ENCODE measurements around the gene ENTPD1.

The ENTPD1 gene

GRCh38 chr10:95784279-95784913, 28.4 kb downstream of the ENTPD1 start:
- Mint-ChIP-seq H3K4me3 (no peak overlapping the region), H3K27me3 (peaks cover 8% of the 10 kb centered on the region), H3K9me3 (ENCODE audit: low read depth) (no peaks in the 10 kb centered on the region), H3K36me3 (no peaks in the 10 kb centered on the region), H3K27ac (no peak overlapping the region), H3K4me1 (ENCODE audit: low read depth) (no peaks in the 10 kb centered on the region)

GRCh38 chr10:95785317-95785716, 29.4 kb downstream of the ENTPD1 start:
- Mint-ChIP-seq H3K27ac (no peak overlapping the region), H3K27me3 (peaks cover 8% of the 10 kb centered on the region), H3K4me3 (no peak overlapping the region), H3K4me1 (ENCODE audit: low read depth) (no peaks in the 10 kb centered on the region), H3K9me3 (ENCODE audit: low read depth) (no peaks in the 10 kb centered on the region), H3K36me3 (no peaks in the 10 kb centered on the region)

GRCh38 chr10:95785942-95786669, 30.1 kb downstream of the ENTPD1 start:
- no peaks in the 10 kb centered on the region for H3K4me1 Mint-ChIP-seq (ENCODE audit: low read depth)
- H3K36me3 Mint-ChIP-seq, result no peaks in the 10 kb centered on the region
- no peaks in the 10 kb centered on the region for H3K9me3 Mint-ChIP-seq (ENCODE audit: low read depth)
- no peak overlapping the region for H3K4me3 Mint-ChIP-seq
- H3K27me3 Mint-ChIP-seq, result peaks cover 3% of the 10 kb centered on the region
- no peak overlapping the region for H3K27ac Mint-ChIP-seq

- H3K4me1 Mint-ChIP-seq (ENCODE audit: low read depth), result no peaks in the 10 kb centered on the region
- H3K36me3 Mint-ChIP-seq, result no peaks in the 10 kb centered on the region
- H3K27me3 Mint-ChIP-seq, result peaks cover 3% of the 10 kb centered on the region
- no peak overlapping the region for H3K27ac Mint-ChIP-seq
- H3K4me3 Mint-ChIP-seq, result no peak overlapping the region
- no peaks in the 10 kb centered on the region for H3K9me3 Mint-ChIP-seq (ENCODE audit: low read depth)
These were observed 31.5 kb downstream of the ENTPD1 start for GRCh38 chr10:95787447-95787846.

- Mint-ChIP-seq H3K4me1 (ENCODE audit: low read depth) (no peaks in the 10 kb centered on the region), H3K9me3 (ENCODE audit: low read depth) (no peaks in the 10 kb centered on the region), H3K4me3 (no peak overlapping the region), H3K27ac (no peak overlapping the region), H3K27me3 (peaks cover 3% of the 10 kb centered on the region), H3K36me3 (no peaks in the 10 kb centered on the region)
These were observed 32.9 kb downstream of the ENTPD1 start for GRCh38 chr10:95788830-95789229.

GRCh38 chr10:95789902-95790301, 33.9 kb downstream of the ENTPD1 start:
- Mint-ChIP-seq H3K27me3 (peaks cover 3% of the 10 kb centered on the region), H3K36me3 (no peaks in the 10 kb centered on the region), H3K27ac (no peak overlapping the region), H3K9me3 (ENCODE audit: low read depth) (no peaks in the 10 kb centered on the region), H3K4me3 (no peak overlapping the region), H3K4me1 (ENCODE audit: low read depth) (no peaks in the 10 kb centered on the region)

- Mint-ChIP-seq H3K9me3 (ENCODE audit: low read depth) (no peaks in the 10 kb centered on the region), H3K27ac (no peak overlapping the region), H3K4me3 (no peak overlapping the region), H3K4me1 (ENCODE audit: low read depth) (no peaks in the 10 kb centered on the region), H3K27me3 (peaks cover 3% of the 10 kb centered on the region), H3K36me3 (no peaks in the 10 kb centered on the region)
These were observed 35.0 kb downstream of the ENTPD1 start for GRCh38 chr10:95790982-95791381.

- Mint-ChIP-seq H3K4me1 (ENCODE audit: low read depth) (no peaks in the 10 kb centered on the region), H3K4me3 (no peak overlapping the region), H3K27ac (no peak overlapping the region), H3K9me3 (ENCODE audit: low read depth) (no peaks in the 10 kb centered on the region), H3K27me3 (peaks cover 3% of the 10 kb centered on the region), H3K36me3 (no peaks in the 10 kb centered on the region)
These were observed 35.5 kb downstream of the ENTPD1 start for GRCh38 chr10:95791425-95791979.

- Mint-ChIP-seq H3K27me3 (peaks cover 3% of the 10 kb centered on the region), H3K36me3 (no peaks in the 10 kb centered on the region), H3K4me3 (no peak overlapping the region), H3K27ac (no peak overlapping the region), H3K4me1 (ENCODE audit: low read depth) (no peaks in the 10 kb centered on the region), H3K9me3 (ENCODE audit: low read depth) (no peaks in the 10 kb centered on the region)
These were observed 36.3 kb downstream of the ENTPD1 start for GRCh38 chr10:95792211-95792780.

- no peak overlapping the region for H3K27ac Mint-ChIP-seq
- no peaks in the 10 kb centered on the region for H3K9me3 Mint-ChIP-seq (ENCODE audit: low read depth)
- H3K36me3 Mint-ChIP-seq, result no peaks in the 10 kb centered on the region
- H3K4me3 Mint-ChIP-seq, result no peak overlapping the region
- H3K27me3 Mint-ChIP-seq, result peaks cover 3% of the 10 kb centered on the region
- H3K4me1 Mint-ChIP-seq (ENCODE audit: low read depth), result no peaks in the 10 kb centered on the region
These were observed 36.9 kb downstream of the ENTPD1 start for GRCh38 chr10:95792874-95793285.

- H3K36me3 Mint-ChIP-seq, result no peaks in the 10 kb centered on the region
- H3K27ac Mint-ChIP-seq, result no peak overlapping the region
- H3K4me1 Mint-ChIP-seq (ENCODE audit: low read depth), result no peaks in the 10 kb centered on the region
- H3K9me3 Mint-ChIP-seq (ENCODE audit: low read depth), result no peaks in the 10 kb centered on the region
- no peak overlapping the region for H3K4me3 Mint-ChIP-seq
- peaks cover 3% of the 10 kb centered on the region for H3K27me3 Mint-ChIP-seq
These were observed 37.6 kb downstream of the ENTPD1 start for GRCh38 chr10:95793401-95794045.

GRCh38 chr10:95794195-95794594, 38.2 kb downstream of the ENTPD1 start:
- no peak overlapping the region for H3K4me3 Mint-ChIP-seq
- no peaks in the 10 kb centered on the region for H3K36me3 Mint-ChIP-seq
- no peaks in the 10 kb centered on the region for H3K9me3 Mint-ChIP-seq (ENCODE audit: low read depth)
- H3K27me3 Mint-ChIP-seq, result no peaks in the 10 kb centered on the region
- no peak overlapping the region for H3K27ac Mint-ChIP-seq
- no peaks in the 10 kb centered on the region for H3K4me1 Mint-ChIP-seq (ENCODE audit: low read depth)

- no peaks in the 10 kb centered on the region for H3K36me3 Mint-ChIP-seq
- H3K4me3 Mint-ChIP-seq, result no peak overlapping the region
- H3K9me3 Mint-ChIP-seq (ENCODE audit: low read depth), result peaks cover 4% of the 10 kb centered on the region
- H3K4me1 Mint-ChIP-seq (ENCODE audit: low read depth), result no peaks in the 10 kb centered on the region
- H3K27ac Mint-ChIP-seq, result no peak overlapping the region
- no peaks in the 10 kb centered on the region for H3K27me3 Mint-ChIP-seq
These were observed 39.6 kb downstream of the ENTPD1 start for GRCh38 chr10:95795602-95796001.

- Mint-ChIP-seq H3K27ac (no peak overlapping the region), H3K27me3 (peaks cover 2% of the 10 kb centered on the region), H3K4me3 (no peak overlapping the region), H3K9me3 (ENCODE audit: low read depth) (peaks cover 4% of the 10 kb centered on the region), H3K36me3 (no peaks in the 10 kb centered on the region), H3K4me1 (ENCODE audit: low read depth) (no peaks in the 10 kb centered on the region)
These were observed 40.5 kb downstream of the ENTPD1 start for GRCh38 chr10:95796504-95796903.

Data from activated naive CD8-positive, alpha-beta T cell (primary cell).